K562 (cell line): ENCODE data around the gene CC2D2B.

Source experiments
- DACH1 ChIP-seq: fragments of 450-650 bp; IDR thresholded peaks from 2 replicates; pipeline ENCODE4 v1.6.1; 2018; ENCODE audit not compliant: partially characterized antibody
- POLR2AphosphoS2 ChIP-seq: IDR thresholded peaks from 2 replicates; pipeline ENCODE4 v1.6.1; 2012; ENCODE audit warnings: low read length, improper control_type of control experiment
- RCOR1 ChIP-seq, 2 experiments: IDR thresholded peaks; 2 replicates each; pipeline ENCODE4 v1.6.1; 2012; ENCODE audit warnings: low read depth in 2 of 2, low read length in 2 of 2, borderline replicate concordance in 1 of 2, improper control_type of control experiment in 1 of 2
- RFX7 ChIP-seq: fragments of 250-450 bp; sonication (Bioruptor Pico); IDR thresholded peaks from 2 replicates; pipeline ENCODE4 v1.5.1; 2021; ENCODE audit warnings: mild to moderate bottlenecking
- RNF2 ChIP-seq: sonication (generic); IDR thresholded peaks from 2 replicates; pipeline ENCODE4 v1.6.1; 2016
- ZNF274 ChIP-seq: IDR thresholded peaks from 2 replicates; pipeline ENCODE4 v1.6.1; 2011; ENCODE audit warnings: low read depth, mild to moderate bottlenecking, low read length, moderate library complexity, borderline replicate concordance

DNA sequence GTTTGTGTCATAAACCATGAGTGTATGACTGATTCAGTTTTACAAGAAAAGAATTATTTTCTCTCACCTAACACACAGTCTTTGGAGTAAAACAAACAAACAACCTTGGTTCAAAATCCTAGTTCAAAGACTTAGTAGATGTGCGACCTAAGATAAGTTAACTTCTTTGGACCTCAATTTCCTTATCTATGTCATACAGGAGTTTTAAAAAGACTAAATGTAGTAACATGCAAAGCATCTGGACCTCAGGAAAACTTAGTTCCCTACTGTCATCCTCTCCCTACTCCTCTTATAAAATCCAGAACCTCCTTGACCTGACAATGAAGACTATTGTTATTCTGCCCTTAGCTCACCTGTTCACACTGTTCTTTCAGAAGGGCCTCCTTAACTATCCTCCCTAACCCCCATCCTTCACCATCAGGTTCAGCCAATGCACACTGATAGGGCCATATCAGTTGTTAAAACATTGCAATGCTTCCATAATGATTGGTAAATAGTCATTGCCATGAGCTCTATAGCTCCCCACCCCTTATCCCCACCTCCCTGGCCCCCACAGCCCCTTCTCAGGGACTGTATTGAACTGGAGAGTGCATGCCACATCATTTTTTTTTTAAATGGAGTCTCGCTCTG, 106.8 kb downstream of the CC2D2B start:
- no peak for TF ChIP-seq ZNF274
- TF ChIP-seq RFX7 (CRISPR knock-in tag): no peak
- no peak for TF ChIP-seq POLR2AphosphoS2
- no peak for TF ChIP-seq RCOR1 (IDR thresholded peaks at IDR 0.05; ENCODE audit: borderline replicate concordance in 1 of 2, low read depth in 2 of 2, low read length in 2 of 2)
- no peak for TF ChIP-seq DACH1
- no peak for TF ChIP-seq RNF2
